T-helper 1 cell treated with Interleukin-12 subunit alpha and Interleukin-12 subunit beta and Interleukin-4 antibody, amounts not matched to agents 30 μg/mL and 1 μg/mL, for 36 hours (primary cell): ENCODE data around the gene FEZ2.

Experiments
- H3K27ac Mint-ChIP-seq: one replicate; pipeline ENCODE4 v1.8.0; 2021; ENCODE audit warnings: mild to moderate bottlenecking, mixed read lengths
- H3K27me3 Mint-ChIP-seq: one replicate; pipeline ENCODE4 v1.8.0; 2021; ENCODE audit warnings: low read depth, mixed read lengths
- H3K36me3 Mint-ChIP-seq: one replicate; pipeline ENCODE4 v1.8.0; 2021; ENCODE audit warnings: low read depth, mixed read lengths
- H3K4me1 Mint-ChIP-seq: one replicate; pipeline ENCODE4 v1.8.0; 2021; ENCODE audit warnings: low read depth, mixed read lengths
- H3K4me3 Mint-ChIP-seq: one replicate; pipeline ENCODE4 v1.8.0; 2021; ENCODE audit warnings: mild to moderate bottlenecking, moderate library complexity, mixed read lengths
- H3K9me3 Mint-ChIP-seq: one replicate; pipeline ENCODE4 v1.8.0; 2021; ENCODE audit warnings: mixed read lengths

FEZ2 gene

DNA sequence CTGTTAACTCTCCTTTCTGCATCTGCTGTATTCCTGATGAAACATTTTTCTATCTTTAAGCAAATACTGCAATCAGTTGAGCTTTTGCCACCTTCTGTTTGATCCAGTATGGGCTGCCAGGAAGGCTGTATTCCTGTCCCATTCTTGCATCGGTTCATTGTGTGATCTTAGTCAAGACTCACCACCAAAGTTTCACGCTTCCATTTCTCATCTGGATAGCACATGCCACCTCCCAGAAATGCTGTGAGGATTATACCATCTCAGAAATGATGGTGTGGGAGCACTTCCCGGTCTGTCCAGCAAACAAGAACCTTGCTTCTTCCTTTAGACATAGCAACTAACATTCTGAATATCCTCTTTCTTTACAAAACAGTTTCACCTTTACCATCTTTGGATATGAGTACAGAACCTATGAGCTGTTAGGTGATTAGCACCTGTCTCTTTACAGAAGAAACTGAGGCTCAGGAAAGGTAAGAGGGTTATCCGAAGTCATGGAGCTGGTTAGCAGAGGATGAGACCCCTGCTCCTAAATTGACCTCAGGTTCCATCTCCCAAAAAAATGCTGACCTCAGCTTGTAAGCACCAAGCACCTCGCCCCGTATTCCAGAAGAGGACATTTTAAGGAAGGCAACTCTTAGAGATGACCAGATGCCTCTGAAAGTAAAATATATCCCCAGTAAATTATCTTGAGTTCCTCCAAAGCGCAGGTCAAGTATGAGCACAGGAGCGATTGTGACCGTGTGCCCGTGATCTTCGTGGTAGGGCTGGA, 56.8 kb downstream of the FEZ2 start:
- Mint-ChIP-seq H3K36me3 (peaks cover 2% of the 10 kb centered on the region), H3K9me3 (no peaks in the 10 kb centered on the region), H3K4me1 (no peaks in the 10 kb centered on the region), H3K27me3 (no peaks in the 10 kb centered on the region), H3K4me3 (no peak overlapping the region), H3K27ac (no peak overlapping the region)

DNA sequence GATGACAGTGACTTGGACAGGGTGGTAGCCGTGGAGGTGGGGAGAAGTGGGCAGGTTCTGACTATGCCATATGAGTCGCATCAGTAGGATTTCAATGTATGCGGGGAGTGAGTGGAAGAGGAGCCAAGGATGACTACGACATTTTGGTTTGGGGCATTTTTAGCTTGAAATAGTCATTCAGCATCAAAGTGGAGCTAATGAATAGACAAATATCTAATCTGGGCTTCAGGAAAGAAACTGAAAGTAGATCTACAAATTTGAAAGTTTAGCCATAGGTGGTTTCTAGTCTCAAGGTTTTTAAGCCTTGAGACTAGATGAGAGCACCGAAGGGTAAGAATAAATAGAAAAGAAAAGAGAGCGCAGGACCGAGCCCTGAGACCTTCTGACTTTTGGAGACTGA, 58.3 kb downstream of the FEZ2 start:
- Mint-ChIP-seq H3K27ac (no peak overlapping the region), H3K9me3 (no peaks in the 10 kb centered on the region), H3K4me3 (no peak overlapping the region), H3K27me3 (no peaks in the 10 kb centered on the region), H3K36me3 (peaks cover 2% of the 10 kb centered on the region), H3K4me1 (no peaks in the 10 kb centered on the region)

DNA sequence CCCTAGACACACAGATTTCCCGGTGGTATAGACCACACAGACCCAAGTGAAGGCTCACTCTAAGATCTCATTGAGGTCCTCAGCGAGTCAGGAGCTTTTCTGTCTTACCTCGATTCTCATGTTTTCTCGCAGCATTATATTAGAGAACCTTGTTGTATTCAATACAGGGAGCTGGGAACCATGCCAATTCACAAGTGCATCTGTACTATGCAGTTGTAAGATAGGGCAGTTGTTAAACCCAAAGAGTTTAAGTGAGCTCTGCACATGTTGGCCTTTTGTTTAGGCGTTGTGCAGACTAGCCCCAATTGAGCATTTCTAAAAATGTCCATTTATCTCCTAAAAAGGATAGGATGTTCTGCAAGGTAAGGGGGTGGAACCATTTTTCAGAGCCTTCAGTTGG, 59.6 kb downstream of the FEZ2 start:
- H3K27ac Mint-ChIP-seq: no peak overlapping the region
- H3K4me3 Mint-ChIP-seq: no peak overlapping the region
- H3K27me3 Mint-ChIP-seq: no peaks in the 10 kb centered on the region
- peaks cover 2% of the 10 kb centered on the region for H3K36me3 Mint-ChIP-seq
- no peaks in the 10 kb centered on the region for H3K4me1 Mint-ChIP-seq
- H3K9me3 Mint-ChIP-seq: no peaks in the 10 kb centered on the region

DNA sequence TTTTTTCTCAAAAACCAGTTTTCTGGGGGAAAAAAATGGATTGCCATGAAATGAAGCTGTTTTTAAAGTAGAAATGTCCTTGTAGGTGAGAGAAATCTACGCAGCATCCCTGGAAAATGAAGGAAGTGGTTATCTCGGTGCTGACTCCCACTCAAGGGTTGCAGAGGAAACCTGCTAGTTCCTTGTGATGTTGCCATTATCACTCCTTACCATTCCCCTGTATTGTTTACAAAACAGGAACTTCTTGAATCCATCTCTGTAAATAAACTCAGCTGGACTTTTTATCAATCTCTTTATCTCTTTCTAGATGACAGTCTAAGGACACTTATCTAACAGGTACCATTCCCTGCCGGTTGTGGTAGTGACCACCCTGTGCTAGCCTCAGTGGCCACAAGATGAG, 61.2 kb downstream of the FEZ2 start:
- no peaks in the 10 kb centered on the region for H3K9me3 Mint-ChIP-seq
- no peak overlapping the region for H3K4me3 Mint-ChIP-seq
- H3K36me3 Mint-ChIP-seq: no peaks in the 10 kb centered on the region
- H3K27ac Mint-ChIP-seq: no peak overlapping the region
- H3K27me3 Mint-ChIP-seq: no peaks in the 10 kb centered on the region
- H3K4me1 Mint-ChIP-seq: no peaks in the 10 kb centered on the region

DNA sequence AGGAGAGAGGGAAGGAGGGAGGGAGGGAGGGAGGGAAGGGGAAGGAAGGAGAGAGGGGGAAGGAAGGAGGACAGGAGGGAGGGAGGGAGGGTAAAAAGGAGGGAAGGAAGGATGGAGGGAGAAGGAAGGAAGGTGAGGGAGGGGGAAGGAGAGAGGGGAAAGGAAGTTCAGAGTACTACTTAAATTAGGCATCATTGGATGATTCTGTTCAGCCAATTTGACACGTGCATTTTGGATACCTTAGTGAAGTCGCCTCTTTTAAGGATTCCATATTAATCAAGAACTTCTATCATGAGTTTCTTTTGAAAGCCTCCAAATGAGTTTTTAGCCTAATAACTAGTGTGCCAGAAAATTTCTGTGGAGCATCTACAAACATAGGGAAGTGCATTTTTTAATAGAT, 62.9 kb downstream of the FEZ2 start:
- Mint-ChIP-seq H3K27ac (no peak overlapping the region), H3K9me3 (no peaks in the 10 kb centered on the region), H3K36me3 (no peaks in the 10 kb centered on the region), H3K27me3 (no peaks in the 10 kb centered on the region), H3K4me1 (peaks cover 3% of the 10 kb centered on the region), H3K4me3 (no peak overlapping the region)

DNA sequence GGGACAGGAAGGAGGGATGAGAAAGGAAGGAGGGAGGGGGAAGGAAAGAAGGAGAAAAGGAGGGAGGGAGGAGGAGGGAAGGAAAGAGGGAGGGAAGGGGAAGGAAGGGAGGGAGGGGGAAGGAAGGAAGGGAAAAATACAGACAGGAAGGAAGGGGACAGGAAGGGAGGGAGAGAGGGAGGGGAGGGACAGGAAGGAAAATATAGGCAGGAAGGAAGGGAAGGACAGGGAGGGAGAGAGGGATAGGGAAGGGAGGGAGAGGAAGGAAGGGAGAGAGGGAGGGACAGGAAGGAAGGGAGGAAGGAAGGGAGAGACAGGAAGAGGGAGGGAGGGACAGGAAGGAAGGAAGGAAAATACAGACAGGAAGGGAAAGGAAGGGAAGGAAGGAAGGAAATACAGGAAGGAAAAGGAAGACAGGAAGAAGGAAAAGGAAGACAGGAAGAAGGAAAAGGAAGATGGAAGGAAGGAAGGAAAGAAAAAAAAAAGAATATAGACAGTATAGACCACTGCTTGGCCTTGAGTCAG, 63.6 kb downstream of the FEZ2 start:
- Mint-ChIP-seq H3K4me3 (no peak overlapping the region), H3K27ac (no peak overlapping the region), H3K9me3 (no peaks in the 10 kb centered on the region), H3K27me3 (no peaks in the 10 kb centered on the region), H3K4me1 (peaks cover 3% of the 10 kb centered on the region), H3K36me3 (no peaks in the 10 kb centered on the region)

DNA sequence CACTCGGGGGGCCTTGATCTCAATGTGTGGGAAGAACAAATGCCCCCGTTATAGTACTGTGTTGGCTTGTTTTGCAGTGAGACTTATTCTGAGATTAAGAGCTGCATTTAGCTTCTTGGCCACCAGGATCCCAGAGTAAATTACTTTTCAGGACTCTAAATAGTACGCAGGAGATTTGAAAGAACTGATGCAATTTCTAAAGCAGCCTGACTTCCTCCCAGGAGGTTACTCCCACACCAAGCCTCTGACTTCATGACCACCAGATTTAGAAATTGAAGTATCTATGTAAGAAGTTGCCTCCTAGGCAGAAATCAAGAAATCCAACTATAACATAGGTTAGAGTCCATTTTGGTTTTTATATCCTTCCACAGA, 67.0 kb downstream of the FEZ2 start:
- Mint-ChIP-seq H3K27ac (no peak overlapping the region), H3K27me3 (no peaks in the 10 kb centered on the region), H3K4me3 (no peak overlapping the region), H3K36me3 (no peaks in the 10 kb centered on the region), H3K9me3 (no peaks in the 10 kb centered on the region), H3K4me1 (peaks cover 8% of the 10 kb centered on the region)

DNA sequence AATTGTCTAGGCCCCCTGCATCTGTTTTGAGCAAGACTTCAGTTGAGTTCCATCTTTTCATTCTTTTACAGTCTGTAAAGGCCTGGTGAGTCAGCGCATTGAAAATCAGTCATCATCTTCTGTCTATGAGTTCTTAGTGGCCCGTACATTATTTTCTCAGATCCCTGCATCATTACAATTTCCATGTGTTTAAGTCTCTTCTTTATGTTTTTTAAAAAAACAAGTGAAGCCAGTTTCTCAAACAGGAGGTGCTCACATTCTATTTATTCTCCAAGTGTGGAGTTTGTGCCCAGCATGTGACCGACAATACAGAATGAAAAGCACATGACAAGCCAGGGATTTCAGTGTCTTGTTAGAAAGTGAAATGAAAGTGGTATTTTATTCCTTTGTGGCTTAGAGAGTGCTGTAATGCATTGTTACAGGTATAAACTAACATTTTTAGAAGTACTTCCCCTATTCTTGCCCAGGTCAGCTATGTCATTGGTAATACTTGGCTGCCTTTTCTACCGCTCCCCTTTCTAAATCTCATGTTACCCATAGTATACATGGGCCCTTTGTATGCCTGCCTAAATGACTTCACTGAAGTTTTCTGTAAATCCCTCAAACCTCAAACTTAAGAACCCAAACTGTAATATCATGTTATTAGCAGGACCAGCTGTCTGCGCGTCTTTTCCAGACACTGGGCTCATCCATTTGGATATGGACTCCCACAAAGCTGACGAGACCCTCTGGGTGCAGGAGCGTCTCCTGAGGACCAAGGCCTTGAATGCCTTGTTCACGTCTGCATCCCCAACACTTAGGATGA, 67.6 kb downstream of the FEZ2 start:
- Mint-ChIP-seq H3K9me3 (no peaks in the 10 kb centered on the region), H3K4me3 (no peak overlapping the region), H3K4me1 (peaks cover 8% of the 10 kb centered on the region), H3K27ac (no peak overlapping the region), H3K36me3 (no peaks in the 10 kb centered on the region), H3K27me3 (no peaks in the 10 kb centered on the region)

DNA sequence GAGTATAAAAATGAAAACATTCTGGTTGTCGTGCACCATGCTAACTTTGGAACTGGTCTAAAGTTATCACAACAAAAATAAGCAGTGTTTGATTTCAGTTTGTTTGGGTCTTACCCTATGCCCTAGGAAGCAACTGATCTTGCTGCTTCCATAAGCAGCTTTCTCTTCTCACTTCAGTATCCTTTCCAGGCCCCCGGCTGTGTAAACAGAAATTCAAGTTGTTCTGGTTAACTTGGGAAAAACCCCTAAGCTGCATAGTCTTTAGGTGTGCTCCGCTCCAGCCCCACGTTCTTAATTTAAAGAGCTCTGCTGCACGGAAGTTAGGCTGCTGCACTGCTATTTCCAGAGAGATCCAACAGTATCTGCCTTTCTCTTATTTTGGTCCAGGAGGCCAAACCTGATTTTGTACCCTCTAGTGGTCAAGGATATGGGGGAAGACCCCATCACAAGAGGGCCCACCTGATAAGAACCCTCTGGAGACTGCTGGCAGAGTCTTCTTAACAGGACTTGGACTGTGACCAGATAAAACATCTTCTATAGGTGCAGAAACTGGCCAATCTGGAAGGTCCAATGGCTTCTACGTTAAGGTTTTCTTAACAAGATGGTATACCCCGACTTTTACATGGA, 69.1 kb downstream of the FEZ2 start:
- no peaks in the 10 kb centered on the region for H3K9me3 Mint-ChIP-seq
- H3K27me3 Mint-ChIP-seq: no peaks in the 10 kb centered on the region
- peaks cover 8% of the 10 kb centered on the region for H3K4me1 Mint-ChIP-seq
- H3K27ac Mint-ChIP-seq: no peak overlapping the region
- H3K36me3 Mint-ChIP-seq: no peaks in the 10 kb centered on the region
- no peak overlapping the region for H3K4me3 Mint-ChIP-seq

DNA sequence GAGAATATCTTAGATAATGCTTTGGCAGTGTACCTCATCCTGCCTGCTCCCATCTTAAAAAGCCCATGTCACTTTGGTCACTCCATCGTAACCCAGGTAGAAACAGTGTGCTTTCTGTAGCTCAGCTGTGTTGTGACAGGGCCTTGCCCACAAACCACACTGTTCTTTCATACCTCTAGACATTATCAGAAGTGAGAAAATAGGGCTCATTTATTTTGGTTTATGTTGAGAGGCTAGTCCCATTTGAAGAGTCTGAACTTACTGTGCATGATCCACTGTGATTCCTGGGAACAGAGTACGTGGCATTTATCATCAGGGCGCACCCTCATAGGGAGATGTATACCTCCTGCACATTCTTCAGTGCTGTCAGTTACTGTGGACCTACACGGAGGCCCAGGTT, 69.7 kb downstream of the FEZ2 start:
- Mint-ChIP-seq H3K4me1 (peaks cover 8% of the 10 kb centered on the region), H3K9me3 (no peaks in the 10 kb centered on the region), H3K4me3 (no peak overlapping the region), H3K27ac (no peak overlapping the region), H3K27me3 (no peaks in the 10 kb centered on the region), H3K36me3 (no peaks in the 10 kb centered on the region)

DNA sequence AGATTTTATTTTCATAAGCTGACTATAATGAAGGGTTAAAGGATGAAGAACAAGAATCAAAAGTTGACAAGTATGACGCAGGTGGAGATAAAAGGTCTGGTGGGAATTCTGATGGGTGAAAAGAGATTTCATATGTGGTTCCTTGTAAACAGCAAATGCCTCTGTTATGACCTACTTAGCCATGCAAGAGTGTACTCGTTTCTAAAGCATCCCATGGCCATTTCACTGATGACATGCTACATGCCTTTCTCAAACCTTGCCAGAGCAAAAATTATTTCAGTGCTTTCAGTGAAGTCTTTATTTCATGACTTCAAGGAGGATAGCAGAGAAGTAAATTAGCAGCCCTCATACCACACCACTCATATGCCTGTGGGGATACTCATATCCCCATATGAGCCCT, 71.7 kb downstream of the FEZ2 start:
- Mint-ChIP-seq H3K4me3 (no peak overlapping the region), H3K4me1 (peaks cover 8% of the 10 kb centered on the region), H3K27ac (no peak overlapping the region), H3K27me3 (no peaks in the 10 kb centered on the region), H3K9me3 (no peaks in the 10 kb centered on the region), H3K36me3 (no peaks in the 10 kb centered on the region)

DNA sequence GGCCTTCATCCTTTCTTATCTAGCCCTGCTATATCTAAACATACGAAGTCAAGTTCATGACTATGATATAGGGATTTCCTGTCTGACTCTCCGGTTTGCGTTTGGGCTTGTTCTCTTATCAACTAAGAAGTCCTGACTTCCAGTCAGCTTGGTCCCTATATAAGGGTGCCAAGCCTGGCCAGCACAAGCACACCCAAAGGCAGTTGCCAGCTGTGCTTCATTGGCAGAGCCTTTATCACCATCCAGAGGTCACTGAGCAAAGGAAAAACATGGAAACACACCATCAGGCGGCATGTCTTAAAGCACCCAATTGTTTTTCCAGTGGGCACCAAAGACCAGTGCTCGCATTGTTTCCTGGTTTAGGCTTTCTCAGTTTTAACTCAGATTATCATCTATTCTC, 72.7 kb downstream of the FEZ2 start:
- Mint-ChIP-seq H3K36me3 (no peaks in the 10 kb centered on the region), H3K4me1 (peaks cover 5% of the 10 kb centered on the region), H3K27me3 (no peaks in the 10 kb centered on the region), H3K9me3 (no peaks in the 10 kb centered on the region), H3K27ac (no peak overlapping the region), H3K4me3 (no peak overlapping the region)

DNA sequence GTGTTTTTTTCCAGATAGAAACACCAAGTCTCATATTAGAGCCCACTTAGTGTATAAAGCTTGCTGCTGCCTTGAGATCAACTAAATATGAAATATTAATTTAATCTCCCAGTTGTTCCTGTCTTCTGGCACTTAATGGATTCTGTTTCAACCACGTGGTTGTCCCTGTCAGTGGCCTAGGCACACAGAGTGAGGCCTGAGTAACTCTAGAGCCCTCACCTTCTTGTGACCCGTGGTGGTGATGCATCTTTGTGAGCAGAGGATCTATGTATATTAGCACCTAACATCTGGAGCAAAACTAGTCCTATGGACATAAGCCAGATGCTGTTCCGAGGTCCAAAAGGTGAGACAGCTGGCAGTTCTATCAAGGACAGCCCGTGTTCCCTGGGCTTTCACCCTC, 74.8 kb downstream of the FEZ2 start:
- H3K4me1 Mint-ChIP-seq: no peaks in the 10 kb centered on the region
- H3K27me3 Mint-ChIP-seq: no peaks in the 10 kb centered on the region
- H3K4me3 Mint-ChIP-seq: no peak overlapping the region
- H3K9me3 Mint-ChIP-seq: no peaks in the 10 kb centered on the region
- H3K36me3 Mint-ChIP-seq: no peaks in the 10 kb centered on the region
- H3K27ac Mint-ChIP-seq: no peak overlapping the region

DNA sequence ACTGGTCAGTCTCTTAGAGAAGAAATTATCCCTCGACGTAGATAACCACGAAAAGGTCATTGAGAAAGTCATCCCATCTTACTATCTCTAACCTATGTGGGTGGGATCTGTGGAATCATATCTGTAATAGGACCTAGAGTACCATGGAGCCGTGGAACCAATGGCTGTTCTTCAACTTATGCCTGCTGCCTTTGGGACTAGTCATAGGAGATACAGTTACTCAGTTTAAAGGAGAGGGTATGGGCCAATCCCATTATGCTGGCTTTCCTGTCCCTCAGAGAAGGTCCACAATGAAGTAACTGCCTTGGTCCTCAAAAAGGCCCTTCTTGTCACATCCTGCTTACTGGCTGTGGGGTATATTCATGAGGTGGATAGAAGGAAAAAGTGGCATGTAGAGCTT, 77.5 kb downstream of the FEZ2 start:
- no peaks in the 10 kb centered on the region for H3K27me3 Mint-ChIP-seq
- H3K36me3 Mint-ChIP-seq: peaks cover 2% of the 10 kb centered on the region
- no peaks in the 10 kb centered on the region for H3K9me3 Mint-ChIP-seq
- H3K27ac Mint-ChIP-seq: no peak overlapping the region
- H3K4me1 Mint-ChIP-seq: no peaks in the 10 kb centered on the region
- H3K4me3 Mint-ChIP-seq: no peak overlapping the region
